Fibroblast of peridontal ligament (primary cell): ENCODE measurements around the gene LPCAT3.

Source experiments
- DNase-seq: peaks from one replicate; pipeline ENCODE4 v3.0.0-alpha.2; 2010; ENCODE audit errors: extremely low read depth

The LPCAT3 gene

DNA sequence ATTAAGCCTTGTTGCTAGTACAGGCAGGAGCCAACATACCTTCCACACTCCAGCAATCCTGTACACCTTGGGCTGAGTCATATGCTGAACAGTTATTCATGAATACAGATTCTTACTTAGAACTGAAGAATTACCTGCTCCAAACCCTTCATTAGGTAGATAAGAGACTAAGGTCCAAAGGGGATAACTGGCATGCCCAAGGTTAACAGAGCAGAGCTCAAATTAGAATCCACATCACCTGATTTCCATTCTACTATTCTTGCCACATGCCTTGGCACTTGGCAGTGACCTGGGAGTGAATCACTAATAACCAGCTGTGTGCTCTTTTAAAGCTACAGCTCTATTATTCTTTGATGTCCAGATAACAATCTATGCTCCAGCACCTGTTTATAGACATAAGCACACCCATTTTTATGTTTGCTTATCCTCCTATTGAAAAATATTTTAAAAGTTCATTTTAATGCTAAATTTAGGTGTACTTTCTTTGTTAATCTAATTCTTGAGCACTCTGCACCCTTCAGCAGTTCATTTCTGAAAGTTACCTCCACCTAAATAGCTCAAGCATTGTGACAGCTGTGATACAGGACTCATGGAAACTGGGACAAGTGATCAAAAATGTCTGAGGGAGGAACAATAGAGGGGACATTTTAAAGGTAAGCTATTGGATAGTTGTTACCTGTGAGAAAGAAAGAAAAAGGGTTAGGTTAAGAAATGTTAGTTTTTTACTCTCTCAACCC is 19.4 kb downstream of the LPCAT3 start:
- DNase-seq, result no peak

DNA sequence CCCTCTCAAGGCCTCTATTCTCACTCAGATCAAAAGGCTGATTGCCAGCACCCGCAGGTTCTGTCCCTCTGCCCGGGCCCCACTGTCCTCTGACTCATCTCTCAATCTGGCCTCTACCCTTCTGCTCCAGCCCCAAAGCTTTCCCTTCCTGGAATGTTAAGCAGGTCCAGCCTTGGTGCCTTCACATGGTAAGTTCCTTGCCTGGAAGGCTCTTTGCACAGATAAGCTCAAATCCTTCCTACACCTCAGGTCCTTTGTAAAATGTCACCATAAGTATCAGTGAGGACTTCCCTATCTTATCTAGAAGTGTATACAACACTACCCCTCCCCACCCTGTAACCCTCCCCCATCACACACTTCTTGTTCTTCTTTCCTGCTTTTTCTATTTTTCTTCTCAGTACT is 22.2 kb downstream of the LPCAT3 start:
- DNase-seq, result peak; percentile 52

DNA sequence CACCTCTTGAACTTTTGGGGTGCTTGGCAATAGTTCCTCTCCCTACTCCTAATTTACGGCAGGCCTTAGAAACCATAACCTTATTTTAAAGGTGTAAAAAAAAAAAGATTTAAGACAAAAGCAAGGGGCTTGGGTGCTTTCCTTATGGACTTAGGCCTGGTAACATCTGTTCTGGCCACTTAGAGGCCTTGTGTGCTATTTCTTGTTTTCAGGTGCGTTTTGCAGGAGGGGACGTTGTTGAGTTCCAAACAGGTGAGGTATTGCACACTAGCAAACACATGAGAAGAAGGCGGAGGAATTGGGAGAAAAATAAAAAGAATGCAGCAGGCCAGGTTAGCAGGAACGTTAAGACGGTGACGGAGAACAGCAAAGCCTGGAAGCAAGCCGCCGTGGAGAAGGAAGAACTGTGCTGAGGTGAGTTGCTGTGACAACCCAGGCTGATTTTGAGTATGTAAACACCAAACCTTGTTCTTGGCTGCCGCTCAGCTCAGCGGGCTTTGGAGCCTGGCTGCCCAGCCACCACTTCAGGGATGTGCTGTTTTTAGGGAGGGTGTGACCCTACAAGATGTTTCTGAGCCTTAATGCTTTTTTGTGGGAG is 30.2 kb downstream of the LPCAT3 start:
- no peak for DNase-seq

DNA sequence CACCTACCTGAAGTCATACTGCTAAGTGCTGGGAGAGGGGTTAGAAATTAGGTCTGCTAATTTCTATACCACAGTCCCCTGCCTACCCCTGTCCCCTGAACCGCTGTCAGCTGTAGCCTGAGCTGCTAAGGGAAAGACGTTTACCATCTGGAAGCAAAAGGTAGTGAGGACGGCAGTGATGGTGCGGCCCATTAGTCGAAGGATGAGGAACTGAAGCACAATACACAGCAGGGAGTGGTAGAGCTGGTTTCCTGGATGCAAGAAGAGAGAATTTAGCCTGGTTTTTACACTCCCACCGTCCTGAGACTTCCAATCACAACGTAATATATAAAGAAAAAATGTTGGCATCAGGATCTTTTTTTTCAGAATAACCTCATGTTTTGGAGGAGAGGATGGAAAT is 35.7 kb downstream of the LPCAT3 start:
- DNase-seq, result no peak

DNA sequence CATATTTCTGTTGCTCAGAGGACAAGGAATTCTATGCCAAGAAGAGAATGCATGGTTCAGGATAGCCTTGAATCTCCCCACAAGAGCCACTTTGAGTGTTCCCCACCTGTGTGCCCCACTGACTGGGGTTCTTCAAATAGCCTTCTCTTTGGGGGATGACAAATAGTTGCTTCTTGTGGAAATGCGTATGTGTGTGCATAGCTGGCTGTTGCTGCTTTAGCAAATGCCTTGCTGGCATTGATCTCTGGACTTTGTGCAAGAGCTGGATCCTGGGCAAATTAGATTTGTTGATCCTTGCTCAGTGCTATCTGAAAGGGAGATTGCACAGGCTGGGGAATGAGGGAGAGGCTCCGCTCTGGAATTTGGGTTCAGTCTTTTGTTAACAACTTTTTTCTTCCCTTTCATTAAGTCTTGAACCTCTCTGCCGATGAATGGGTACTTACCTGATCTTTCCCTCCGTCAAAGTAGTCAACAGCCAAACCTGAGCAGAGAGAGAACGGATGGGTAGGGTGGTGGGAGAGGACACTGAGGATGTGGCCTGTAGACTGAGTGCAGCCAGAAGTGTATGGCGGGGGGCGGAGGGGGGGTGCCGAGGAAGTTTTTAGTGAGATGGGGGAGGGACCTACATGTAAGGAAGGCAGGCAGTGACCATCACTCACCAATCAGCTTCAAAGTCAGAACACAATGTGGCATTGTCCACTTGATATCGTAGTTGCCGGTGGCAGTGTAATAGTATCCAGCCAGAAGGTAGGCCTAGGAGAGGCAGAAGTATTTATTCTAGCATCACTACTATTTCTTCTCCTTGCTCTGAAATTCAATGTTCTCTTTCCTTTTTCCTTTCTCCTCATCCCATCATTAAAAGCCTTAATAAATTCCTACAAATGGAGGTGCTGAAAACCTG is 36.9 kb downstream of the LPCAT3 start:
- DNase-seq, result no peak

DNA sequence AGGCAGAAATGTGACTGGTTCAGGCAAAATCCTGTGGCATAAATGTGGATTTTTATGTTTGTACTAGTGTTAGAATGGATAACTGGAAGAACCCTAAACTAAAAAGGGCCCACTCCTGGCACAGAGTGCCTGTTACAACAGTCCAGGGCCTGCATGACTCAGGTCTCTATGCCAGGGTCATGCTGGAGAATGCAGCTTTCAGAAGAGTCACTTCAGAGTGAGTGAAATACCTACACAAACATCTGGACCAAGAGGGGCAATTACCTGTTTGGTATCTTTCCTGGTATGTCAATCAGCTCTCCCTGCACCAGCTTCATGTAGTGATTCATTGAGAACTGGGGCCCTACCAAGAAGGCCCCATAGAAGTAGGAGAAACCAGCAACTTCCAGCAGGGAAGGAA is 37.5 kb downstream of the LPCAT3 start:
- no peak for DNase-seq

DNA sequence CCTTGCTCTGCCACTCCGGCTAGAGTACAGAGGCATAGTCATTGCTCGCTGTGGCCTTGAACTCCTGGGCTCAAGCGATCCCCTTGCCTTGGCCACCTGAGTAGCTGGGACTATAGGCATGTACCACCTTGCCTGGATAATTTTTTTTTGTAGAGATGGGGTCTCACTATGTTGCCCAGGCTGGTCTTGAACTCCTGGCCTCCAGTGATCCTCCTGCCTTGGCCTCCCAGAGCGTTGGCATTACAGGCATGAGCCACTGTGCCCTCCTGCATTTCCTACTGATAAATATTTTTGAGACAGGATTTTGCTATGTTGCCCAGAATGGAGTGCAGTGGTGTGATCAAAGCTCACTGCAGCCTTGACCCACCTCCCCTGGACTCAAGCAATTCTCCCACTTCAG is 38.2 kb downstream of the LPCAT3 start:
- DNase-seq, result no peak

DNA sequence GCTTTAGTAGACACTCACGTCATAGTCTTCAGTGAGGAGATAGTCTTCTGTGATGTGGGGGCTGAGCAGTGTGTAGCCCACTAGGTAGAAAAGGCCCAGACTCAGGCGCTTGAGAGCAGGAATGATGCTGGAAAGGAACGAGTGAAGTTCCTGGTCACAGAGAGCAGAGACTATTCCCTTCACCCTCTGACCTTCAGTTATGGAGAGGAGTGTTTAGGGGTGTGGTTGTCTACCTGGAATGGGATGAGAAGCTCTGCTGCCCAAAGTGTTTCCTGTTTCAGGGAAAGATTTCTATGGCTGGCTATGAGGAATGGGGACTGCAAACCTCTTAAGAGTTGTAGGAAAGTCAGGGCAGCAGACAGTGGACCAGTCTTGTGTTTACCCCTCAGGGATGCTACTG is 38.8 kb downstream of the LPCAT3 start:
- no peak for DNase-seq

DNA sequence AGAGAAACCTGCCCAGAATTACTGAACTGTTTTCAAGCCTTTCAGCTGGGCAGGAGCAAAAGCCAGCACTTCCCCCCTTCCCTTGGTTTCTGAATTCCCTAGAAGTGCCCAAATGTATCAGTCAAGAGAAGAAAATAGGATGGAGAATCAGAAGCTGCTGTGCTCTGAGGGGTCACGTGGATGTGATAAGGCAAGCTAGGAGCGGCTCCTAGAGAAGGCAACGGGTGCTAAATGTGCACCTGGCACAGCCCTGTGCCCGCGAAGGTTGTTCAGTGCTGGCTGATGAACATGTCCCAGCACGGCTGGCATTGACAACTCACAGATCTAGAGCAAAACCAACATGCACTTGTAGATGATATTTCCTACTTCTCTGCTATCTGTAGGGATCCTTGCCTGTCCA is 39.3 kb downstream of the LPCAT3 start:
- no peak for DNase-seq

DNA sequence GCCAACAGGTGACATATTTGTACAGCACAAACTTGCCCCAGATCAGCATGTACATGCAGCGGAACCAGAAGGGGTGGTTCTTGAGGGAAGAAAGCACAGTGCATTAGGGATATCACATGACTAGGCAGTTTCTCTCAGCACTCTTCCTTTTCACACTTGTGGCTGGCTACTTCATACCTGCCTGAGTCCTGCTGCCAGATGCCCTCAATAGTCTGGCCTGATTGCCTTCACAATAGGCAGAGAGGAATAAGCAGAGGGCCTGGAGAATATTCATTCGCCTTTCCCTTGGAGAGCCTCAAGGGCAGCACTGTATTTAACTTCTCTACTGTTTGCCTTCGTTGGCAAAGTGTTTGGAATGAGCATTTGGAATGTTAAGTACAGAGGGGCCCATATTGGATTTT is 39.7 kb downstream of the LPCAT3 start:
- DNase-seq, result no peak

DNA sequence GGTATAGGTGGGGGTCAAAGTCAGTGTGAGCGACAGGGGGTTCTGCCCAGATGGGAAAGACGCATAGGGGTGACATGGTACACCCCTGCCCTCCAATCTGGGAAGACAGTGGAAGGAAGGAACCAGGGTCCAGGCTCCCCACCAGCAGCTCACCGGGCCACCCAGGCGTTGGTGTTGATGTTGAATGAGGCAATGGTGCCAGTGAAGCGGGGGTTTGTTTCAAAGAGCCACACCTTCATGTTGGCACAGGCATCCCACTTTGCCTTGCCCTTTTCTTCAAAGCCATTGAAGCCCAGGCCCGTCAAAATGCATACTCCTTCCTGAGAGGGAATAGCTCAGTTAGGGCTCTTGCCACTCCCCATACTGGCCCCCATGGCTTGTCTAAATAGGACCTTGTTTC is 40.1 kb downstream of the LPCAT3 start:
- no peak for DNase-seq

DNA sequence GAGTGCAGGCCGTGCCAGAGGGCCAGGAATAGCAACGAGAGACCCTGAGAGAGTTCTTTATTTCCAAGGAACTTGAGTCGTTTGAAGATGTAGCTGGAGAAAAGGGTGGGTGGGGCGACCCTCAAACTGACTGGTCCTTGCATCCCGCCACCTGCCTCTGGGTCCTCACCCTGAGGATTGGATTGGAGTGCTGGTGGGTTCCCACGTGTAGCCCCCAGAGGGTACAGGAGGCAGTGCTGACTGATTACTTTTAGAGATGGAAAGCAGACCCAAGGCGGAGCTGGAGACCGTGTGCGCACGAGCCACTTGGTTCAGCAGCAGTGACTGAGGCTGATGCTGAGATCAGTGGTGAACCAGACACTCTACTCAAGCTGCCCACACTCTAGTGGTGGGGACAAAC is 40.6 kb downstream of the LPCAT3 start:
- no peak for DNase-seq

DNA sequence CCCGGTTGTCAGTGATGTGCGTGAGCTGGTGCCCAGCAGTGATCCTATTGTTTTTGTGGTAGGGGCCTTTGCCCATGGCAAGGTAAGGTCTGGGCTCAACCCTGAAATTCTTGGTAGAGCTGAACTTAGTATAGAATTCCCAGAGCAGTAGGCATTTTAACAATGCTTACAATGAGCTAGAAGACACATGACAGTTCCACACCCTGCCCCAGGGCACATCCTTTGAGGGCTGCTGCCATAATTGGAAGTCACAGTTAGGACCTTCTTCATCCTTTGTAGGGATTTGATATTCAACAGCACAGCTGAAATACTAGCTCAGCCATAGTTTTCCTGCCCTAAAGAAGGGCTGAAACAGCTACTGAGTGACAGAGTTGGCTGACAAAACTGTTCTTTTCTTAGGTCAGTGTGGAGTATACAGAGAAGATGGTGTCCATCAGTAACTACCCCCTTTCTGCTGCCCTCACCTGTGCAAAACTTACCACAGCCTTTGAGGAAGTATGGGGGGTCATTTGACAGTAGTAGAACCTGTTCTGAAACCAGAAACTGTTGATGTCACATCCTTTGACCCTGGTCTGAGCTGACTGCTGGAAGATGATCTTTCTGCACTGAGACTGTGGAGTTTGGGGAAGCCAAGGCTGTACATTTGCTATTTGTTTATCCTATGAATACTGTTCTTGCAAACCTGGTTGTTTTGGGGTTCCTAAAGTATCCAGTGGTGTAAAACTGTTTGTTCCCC is 42.8 kb downstream of the LPCAT3 start:
- DNase-seq, result no peak

DNA sequence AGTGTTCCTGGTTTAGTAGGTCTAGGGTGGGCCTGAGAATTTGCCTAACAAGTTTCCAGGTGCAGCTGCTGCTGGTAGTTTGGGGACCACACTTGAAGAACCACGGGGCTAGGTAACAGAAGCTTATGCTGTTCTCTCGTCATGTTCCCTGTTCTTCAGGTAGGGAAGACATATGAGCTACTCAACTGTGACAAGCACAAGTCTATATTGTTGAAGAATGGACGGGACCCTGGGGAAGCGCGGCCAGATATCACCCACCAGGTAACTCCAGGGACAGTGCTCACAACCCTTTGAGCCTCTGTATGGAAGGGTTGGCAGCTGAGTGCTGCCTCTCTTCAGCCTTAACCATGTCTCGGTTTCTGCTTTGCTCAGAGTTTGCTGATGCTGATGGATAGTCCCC is 44.1 kb downstream of the LPCAT3 start:
- no peak for DNase-seq

DNA sequence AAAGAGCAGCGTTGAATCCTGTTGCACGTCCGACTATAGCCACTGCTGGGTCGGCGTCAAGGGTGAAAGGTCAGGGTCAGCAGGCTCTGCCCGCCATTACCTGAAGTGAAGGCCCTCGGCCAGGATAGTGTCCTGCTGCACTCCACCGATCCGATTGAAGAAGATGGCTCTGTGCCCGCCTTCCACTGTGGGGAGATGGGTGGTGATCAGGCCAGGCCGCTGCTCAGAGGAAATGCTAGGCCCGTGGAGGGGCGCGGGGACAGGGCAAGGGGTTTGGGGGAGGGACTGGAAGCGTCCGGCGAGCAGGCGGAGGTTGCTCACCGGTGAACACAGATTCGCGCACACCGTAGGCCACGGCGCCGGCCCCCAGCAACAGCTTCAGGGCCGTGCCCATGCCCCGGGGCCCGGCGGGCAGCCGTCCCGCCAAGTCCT is 48.2 kb downstream of the LPCAT3 start:
- no peak for DNase-seq

DNA sequence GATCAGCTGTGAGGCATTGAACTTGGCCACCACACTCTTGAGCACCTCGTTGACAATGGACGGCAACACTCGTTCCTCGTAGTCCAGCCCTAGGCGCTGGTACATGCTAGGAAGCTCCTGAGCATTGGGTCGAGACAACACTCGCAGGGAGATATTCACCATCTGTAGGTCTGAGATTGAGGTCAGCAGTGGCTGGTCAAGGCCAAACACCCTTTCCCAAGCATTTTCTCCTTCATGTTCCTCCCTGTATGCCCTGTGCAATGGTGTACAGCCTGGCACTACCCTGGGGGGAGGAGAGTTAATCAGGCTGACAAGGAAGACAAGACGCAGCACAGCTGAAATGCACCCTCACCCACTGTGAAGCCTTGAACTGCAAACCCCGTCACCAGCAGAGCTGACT is 49.9 kb downstream of the LPCAT3 start:
- no peak for DNase-seq

DNA sequence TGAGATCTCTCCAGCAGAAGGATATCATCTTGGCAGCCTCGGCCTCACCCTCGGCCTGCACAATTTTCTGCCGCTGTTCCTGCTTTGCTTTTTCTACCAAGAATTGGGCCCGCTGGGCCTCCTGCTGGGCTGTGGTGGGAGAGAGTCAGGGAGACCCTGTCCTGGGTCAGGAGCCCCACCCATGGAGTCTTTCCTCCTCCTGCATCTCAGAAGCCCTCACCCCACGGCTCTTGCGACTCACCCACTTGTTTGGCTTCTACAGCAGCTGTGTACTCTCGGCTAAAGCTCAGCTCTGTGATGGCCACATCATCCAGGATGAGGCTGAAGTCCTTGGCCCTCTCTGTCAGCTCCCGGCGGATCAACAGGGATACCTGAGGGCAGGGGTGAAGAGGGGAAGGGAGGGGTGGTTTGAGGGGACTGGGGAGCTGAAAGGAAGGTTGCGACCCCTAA is 50.6 kb downstream of the LPCAT3 start:
- no peak for DNase-seq

DNA sequence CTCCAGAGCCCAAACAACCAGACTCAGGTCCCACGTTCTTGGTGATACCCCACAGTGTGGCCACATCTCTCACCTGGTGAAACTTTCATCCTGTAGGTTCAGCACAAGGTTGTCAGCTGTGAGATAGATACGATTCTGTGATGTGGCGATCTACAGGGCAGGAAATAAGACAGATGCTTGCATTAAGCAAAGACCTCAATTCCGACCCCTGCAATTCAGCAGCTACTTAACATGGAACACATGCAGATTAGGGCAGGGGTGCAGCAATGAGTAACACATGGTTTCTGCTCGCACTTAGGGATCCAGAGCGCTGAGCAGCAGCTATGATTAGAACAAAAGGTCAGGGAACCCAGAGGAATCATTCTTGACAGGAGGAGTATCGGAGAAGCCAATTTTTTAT is 51.9 kb downstream of the LPCAT3 start:
- DNase-seq, result no peak

DNA sequence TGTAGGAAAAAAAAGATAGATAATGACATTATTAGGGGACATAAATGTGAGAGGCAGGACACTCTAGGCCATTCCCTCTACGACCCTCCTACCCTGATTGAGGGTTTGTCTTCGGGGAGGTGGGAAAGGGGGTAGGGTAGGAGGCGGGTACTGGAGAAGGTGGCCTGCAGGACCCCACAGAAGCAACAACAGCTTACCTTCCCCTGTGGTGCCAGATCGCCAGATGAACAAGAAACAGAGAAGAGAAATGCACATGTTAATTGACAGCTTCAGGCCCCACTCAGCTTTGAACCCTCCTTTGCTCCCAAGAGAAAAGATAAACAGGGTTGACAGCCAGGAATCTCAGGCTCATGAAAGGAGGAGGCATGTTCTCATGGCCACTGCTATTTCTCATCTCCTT is 52.6 kb downstream of the LPCAT3 start:
- DNase-seq, result no peak

DNA sequence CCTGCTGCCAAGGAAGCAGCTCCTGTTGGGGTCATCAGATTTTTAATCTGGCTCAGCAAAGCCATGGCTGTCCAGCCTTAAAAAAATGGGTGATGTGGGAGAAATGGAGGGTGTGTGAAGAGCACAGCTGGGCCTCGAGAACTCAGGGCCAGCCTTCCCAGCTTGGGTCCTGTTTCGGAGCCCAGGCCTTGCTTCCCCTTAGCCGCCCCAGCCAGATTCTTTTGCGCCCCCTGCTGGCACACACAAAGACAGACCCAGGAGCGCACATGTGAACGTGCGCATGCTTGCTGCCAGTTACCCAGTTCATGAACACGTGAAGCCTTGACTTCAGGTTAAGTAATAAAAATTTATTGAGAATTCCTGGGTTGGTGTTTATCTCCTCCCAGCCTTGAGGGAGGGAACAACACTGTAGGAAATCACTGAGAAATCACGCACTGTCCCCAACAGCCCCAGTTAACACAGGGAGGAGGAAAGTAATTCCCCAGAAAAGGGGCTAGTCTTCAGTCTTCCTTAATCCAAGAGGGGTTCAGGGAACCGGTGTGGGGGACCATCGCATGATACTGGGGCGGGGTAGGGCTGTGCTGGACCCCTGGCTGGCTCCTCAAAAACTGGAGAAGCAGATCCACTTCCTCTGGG is 53.1 kb downstream of the LPCAT3 start:
- peak; percentile 88 for DNase-seq

DNA sequence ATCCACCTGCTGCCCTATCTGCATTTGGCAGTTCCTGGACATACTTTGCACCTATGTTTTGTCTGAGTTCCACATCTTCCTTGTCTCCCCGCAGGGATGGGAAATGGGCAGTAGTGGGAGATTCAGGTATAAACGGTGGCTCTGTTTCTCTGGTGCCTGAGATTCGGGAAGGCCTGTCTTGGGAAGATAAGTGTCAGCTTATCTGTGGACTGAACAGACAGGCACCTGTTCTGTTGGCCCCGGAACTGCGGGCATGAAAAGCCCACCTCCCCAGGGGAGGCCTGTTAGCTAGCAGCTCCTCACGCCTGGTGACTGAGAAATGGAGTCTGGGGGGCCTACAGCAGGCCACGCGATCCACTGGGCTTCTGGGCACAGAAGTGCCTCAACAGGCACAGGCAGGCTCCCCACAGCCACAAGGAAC is 53.7 kb downstream of the LPCAT3 start:
- DNase-seq, result no peak
